Mesodermal cell (in vitro differentiated cells): Measurements from ENCODE around the gene CSKMT.
"Not testable (repeated sequence)": the region's sequence is repeated elsewhere in the genome, so short reads cannot be mapped to it uniquely, and the experiment has no call there.

Source experiments
- H3K27ac ChIP-seq: 2 replicates; pipeline ENCODE4 v1.7.0; 2013; ENCODE audit warnings: mild to moderate bottlenecking, low read depth, low read length, moderate library complexity; ENCODE audit not compliant: severe bottlenecking
- H3K36me3 ChIP-seq: 2 replicates; pipeline ENCODE4 v1.7.1; 2013; ENCODE audit warnings: mild to moderate bottlenecking, low read length, moderate library complexity; ENCODE audit not compliant: control insufficient read depth, insufficient read depth
- H3K4me1 ChIP-seq: one replicate; pipeline ENCODE4 v1.7.1; 2013; ENCODE audit warnings: mild to moderate bottlenecking, low read length; ENCODE audit not compliant: insufficient read depth, control insufficient read depth, poor library complexity, severe bottlenecking
- H3K4me3 ChIP-seq: 2 replicates; pipeline ENCODE4 v1.7.0; 2013; ENCODE audit warnings: low read length, control low read depth, mild to moderate bottlenecking; ENCODE audit not compliant: insufficient read depth, poor library complexity, severe bottlenecking; ENCODE audit errors: extremely low read depth
- H3K9me3 ChIP-seq: 2 replicates; pipeline ENCODE4 v1.7.1; 2013; ENCODE audit warnings: mild to moderate bottlenecking, low read length, moderate library complexity; ENCODE audit not compliant: control insufficient read depth
- WGBS, 2 experiments: methylation state at CpG; one replicate each; pipeline ENCODE4 v1.1.5; 2013; ENCODE audit warnings: missing lambda C conversion rate in 2 of 2; ENCODE audit not compliant: insufficient coverage in 2 of 2; 5-methylcytosine and 5-hydroxymethylcytosine counted together

The CSKMT gene

DNA sequence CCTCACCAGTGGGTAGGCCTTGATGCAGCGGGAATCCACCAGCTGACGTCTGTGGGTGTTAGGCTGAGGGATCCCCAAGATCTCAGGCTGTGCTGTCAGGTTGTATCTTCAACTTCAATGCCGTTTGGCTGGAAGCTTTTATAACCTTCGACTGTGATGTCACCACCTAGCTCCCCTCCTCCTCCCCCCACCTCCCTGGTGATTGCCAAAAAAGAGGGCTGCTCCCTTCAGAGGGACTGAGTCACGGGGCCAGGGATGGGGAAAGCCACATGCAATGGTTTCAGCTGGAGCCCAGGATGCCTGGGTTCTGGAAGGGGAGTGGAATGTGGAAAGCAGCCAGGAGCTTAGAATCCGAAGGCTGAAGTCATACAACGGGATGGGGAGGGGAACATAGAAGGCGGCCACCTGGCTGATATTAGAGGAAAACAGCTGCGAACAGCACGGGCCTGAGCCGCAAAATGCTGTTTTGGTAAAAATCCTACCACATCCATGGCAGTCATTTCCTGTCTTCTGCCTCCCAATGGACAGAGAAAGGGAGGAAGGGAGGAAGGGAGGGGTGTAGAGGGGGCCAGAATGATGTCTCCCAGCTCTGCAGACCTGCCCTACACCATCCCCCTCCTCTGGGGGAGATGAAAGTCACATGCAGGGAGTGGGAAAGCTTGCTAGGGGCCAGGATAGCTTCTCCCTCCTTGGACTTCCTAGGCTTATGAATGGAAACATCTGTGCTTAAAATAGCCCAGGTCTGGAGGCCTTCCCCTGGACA is 24.5 kb downstream of the CSKMT start, which contains the start of gene LRRN4CL:
TSS of gene LRRN4CL (minus strand) at position 110 of the 763 bp plus-strand sequence. CDS start 1,022 bp downstream, outside the sequence.
- no peaks in the 10 kb centered on the region for H3K9me3 ChIP-seq
- peaks cover 12% of the 10 kb centered on the region for H3K4me1 ChIP-seq
- no peak within 1 kb of the TSS for H3K4me3 ChIP-seq
- H3K27ac ChIP-seq: peak within 1 kb of the TSS; percentile 59
- peaks cover 45% of the 10 kb centered on the region for H3K36me3 ChIP-seq
- 79 to 95% methylated on average over 6 to 8 of the region's 11 CpGs for WGBS, 2 experiments

DNA sequence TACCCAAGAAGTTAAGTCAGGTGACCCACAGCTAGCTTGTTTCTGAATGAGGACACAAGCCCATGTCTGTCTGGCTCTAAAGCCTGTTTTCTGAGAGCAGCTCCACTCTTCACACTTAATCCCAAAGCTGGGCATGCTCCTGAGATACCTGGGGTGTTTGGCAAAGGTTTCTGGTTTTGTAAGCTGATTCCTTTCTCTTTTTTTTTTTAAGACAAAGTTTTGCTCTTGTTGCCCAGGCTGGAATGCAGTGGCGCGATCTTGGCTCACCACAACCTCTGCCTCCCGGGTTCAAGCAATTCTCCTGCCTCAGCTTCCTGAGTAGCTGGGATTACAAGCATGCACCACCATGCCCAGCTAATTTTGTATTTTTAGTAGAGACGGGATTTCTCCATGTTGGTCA is 28.5 kb downstream of the CSKMT start:
- not testable (repeated sequence) for H3K9me3 ChIP-seq, H3K4me3 ChIP-seq, H3K27ac ChIP-seq
- 89 to 100% methylated on average over 1 of the region's 4 CpGs for WGBS, 2 experiments
- Histone ChIP-seq H3K4me1 (peaks cover 12% of the 10 kb centered on the region), H3K36me3 (peaks cover 49% of the 10 kb centered on the region)

DNA sequence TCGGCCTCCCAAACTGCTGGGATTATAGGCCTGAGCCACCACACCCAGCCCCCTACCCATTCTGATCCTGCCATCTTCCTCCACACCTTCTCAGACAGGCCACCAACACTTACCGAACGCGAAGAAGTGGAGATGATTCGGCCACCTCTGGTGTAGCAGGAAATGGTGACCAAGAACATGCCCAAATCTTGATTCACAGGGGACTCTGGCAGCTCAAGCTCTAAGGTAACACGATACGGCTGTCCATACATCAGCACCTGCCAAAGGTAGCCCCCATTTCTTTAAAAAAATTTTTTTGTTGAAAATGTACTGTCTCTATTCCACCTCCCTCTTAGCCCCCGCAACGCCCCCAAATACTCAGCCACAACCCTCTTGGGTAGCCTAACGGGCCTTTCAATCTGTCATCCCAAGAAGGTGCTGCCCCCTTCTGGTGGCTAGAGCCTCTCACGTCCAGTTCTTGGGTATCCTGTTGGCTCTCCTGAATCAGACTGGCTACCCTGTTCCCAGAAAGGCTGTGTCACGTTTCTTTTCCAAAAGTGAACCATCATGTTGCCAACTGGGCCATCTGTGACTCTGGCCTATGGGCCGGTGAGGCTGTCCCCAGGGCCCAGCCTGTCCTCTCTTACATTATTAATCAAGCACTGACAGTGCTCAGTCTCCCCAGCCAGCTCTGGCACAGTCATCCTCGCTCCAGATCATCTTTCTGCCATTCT is 29.5 kb downstream of the CSKMT start:
- Histone ChIP-seq H3K4me1 (peaks cover 7% of the 10 kb centered on the region), H3K4me3 (no peak overlapping the region), H3K36me3 (peaks cover 54% of the 10 kb centered on the region), H3K27ac (no peak overlapping the region), H3K9me3 (no peaks in the 10 kb centered on the region)
- 72 to 80% methylated on average over 12 to 13 of the region's 14 CpGs for WGBS, 2 experiments

DNA sequence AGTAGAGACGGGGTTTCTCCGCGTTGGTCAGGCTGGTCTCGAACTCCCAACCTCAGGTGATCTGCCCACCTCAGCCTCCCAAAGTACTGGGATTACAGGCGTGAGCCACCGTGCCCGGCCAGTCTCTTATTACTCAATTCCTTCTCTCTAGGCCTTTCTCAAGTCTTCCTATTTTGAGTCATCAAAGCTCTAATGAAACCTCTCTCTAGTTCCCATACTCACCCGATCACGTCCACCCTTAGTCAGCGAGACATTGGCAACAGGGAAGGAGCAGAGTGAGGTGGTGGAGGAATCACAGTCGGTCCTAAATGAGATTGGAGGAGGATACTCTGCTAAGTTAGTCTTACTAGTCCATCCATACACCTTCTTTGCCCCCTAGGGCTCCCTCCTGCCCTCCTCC is 37.1 kb downstream of the CSKMT start:
- 95 to 98% methylated on average over 4 of the region's 11 CpGs for whole genome bisulfite sequencing, 2 experiments
- H3K27ac ChIP-seq: no peak overlapping the region
- no peaks in the 10 kb centered on the region for H3K4me1 ChIP-seq
- H3K9me3 ChIP-seq: no peaks in the 10 kb centered on the region
- no peak overlapping the region for H3K4me3 ChIP-seq
- H3K36me3 ChIP-seq: peaks cover 59% of the 10 kb centered on the region

DNA sequence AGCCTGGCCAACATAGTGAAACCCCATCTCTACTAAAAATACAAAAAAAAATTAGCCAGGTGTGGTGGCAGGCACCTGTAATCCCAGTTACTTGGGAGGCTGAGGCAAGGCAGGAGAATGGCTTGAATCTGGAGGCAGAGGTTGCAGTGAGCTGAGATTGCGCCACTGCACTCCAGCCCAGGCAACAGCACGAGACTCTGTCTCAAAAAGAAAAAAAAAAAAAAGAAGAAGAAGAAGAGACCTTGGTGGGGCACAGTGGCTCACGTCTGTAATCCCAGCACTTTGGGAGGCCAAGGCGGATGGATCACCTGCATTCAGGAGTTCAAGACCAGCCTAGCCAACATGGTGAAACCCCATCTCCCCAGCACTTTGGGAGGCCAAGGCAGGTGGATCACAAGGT is 38.8 kb downstream of the CSKMT start:
- WGBS, 2 experiments: 90 to 100% methylated on average over 2 of the region's 4 CpGs

DNA sequence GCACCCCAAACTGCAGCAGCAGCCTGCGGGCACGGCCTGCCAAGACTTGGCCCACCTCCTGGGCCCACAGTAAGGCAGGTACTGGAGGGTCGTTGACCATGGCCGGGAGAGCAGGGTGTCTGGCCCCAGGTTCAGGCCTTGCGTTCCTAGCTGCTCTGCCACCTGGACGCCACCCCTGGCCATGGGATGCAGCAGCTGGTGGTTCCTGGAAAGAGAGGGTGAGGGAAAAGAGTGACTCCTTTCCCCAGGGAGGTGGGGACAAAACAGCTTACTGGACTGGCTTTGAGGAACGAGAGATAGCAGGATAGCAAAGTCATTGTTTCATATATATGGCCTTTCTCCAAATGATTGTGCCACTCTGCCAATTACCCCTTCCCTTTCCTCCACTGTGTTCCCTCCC is 40.3 kb downstream of the CSKMT start:
- Histone ChIP-seq H3K9me3 (no peaks in the 10 kb centered on the region), H3K4me3 (peak overlapping the region; percentile 51), H3K36me3 (peaks cover 60% of the 10 kb centered on the region), H3K4me1 (peaks cover 3% of the 10 kb centered on the region), H3K27ac (peak overlapping the region; percentile 80)
- WGBS, 2 experiments: 75 to 88% methylated on average over 5 to 6 of the region's 7 CpGs

More for the DNA sequence above, 38.8 kb downstream of the CSKMT start:
- H3K27ac ChIP-seq, H3K9me3 ChIP-seq, H3K4me1 ChIP-seq, H3K4me3 ChIP-seq: not testable (repeated sequence)
- H3K36me3 ChIP-seq: peaks cover 66% of the 10 kb centered on the region

DNA sequence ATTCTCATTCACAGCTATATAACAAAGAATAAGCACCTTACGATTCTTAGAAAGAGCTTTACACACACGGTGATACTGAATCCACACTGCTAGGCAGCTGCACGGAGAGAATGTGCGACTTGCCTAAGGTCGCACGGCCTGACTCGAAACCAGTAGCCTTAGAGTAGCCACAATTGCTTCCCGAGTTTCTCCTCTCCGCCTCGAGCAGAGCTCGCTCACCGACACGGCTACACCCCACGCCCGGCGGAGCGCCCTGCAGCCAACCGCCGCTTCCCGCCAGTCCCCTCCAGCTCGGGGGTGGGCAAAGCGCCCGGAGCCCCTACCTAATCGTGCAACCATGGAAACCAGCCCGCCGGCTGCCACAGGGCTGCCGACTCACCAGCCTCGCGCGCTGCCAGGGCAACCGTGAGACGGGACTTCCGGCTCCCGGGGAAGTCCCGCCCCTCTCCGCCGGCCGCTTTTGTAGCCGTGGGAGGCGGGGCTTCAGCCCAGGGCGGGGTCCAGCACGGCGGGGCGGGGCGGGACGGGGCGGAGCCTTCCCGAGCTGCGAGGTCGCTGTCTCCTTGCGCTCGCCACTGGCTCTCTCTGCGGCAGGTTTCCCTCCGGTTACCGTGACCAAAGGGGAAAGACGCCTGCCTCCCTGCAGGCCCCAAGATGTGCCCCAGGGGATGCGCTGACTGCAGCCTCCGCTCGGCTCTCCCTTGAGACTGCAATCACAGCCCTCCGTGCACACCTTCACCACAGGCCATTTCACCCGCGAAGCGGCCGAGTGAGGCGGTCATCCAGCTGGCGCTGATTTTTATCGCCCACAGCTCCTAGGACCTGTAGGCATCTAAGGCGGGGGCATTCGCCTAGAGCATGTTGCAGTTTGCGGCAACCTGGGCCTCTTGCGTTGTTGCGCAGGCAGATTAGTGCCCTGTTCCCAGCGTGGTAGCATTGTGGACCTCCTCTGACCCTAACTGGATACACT is 41.1 kb downstream of the CSKMT start:
- 0 to 1% methylated on average over 52 to 71 of the region's 73 CpGs for WGBS, 2 experiments
- Histone ChIP-seq H3K4me1 (peaks cover 3% of the 10 kb centered on the region), H3K36me3 (peaks cover 60% of the 10 kb centered on the region), H3K4me3 (peak overlapping the region; percentile 51), H3K27ac (peak overlapping the region; percentile 92), H3K9me3 (no peaks in the 10 kb centered on the region)

DNA sequence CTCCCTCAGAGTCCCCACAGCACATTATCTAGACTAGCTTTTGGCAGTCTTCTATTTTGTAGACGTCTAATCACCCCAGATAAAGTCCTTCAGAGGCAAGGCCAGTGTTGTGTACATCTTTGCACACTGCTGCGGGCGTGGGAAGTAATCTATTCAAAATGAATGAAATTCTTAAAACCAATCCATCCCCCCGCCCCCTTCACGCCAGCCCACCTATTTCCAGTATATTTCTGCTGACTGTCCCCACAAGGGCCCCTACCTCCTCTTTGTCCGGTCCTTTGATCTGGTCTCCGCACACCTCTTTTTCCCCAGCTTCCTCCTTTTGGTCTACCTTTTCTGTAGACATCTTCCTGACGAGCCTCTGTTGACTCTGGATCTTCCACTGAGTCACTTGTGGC is 41.7 kb downstream of the CSKMT start:
- Histone ChIP-seq H3K9me3 (no peaks in the 10 kb centered on the region), H3K4me1 (peaks cover 3% of the 10 kb centered on the region), H3K4me3 (peak overlapping the region; percentile 51), H3K27ac (peak overlapping the region; percentile 92), H3K36me3 (peaks cover 60% of the 10 kb centered on the region)
- WGBS, 2 experiments: 12 to 15% methylated on average over 5 to 6 of the region's 8 CpGs

DNA sequence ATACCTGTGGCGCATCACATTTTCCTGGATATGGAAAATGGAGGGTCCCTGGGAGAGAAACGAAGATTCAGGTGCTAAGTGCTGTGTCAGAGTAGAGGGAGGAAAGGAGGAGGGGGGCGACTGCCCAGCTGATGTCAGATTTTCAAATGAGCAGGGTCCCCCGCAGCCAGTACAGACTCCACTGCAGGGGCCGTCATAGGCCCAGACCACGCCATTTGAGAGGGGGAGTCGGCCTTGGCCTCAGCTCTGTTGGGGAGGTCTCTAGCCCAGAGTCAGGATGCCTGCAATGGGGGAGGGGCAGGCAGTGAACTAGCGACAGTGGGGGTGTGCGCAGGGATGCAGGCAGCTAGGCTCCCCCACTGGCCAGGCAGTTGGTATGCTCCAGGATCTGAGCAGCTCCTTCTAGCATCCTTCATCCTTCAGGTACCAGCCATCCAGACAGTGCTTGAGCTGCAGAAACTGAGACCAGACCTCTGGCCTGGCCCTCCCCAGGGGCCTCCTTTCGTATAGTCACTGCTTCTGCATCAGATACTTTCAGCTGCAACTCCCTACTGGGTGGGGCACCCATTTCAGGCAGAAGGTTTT is 42.3 kb downstream of the CSKMT start, which contains the start of the genes BSCL2 and GNG3:
TSS of gene BSCL2 (minus strand) at position 148 of the 585 bp plus-strand sequence. CDS start 229 bp downstream, outside the sequence.
TSS of gene GNG3 (plus strand) at position 400 of the 585 bp plus-strand sequence. CDS start 620 bp downstream, outside the sequence.
- Histone ChIP-seq H3K4me3 (peak within 1 kb of the TSS; percentile 51), H3K4me1 (peaks cover 3% of the 10 kb centered on the region), H3K27ac (peak within 1 kb of the TSS; percentile 92), H3K36me3 (peaks cover 60% of the 10 kb centered on the region), H3K9me3 (no peaks in the 10 kb centered on the region)
- WGBS, 2 experiments: 10 to 11% methylated on average over 7 to 9 of the region's 10 CpGs

DNA sequence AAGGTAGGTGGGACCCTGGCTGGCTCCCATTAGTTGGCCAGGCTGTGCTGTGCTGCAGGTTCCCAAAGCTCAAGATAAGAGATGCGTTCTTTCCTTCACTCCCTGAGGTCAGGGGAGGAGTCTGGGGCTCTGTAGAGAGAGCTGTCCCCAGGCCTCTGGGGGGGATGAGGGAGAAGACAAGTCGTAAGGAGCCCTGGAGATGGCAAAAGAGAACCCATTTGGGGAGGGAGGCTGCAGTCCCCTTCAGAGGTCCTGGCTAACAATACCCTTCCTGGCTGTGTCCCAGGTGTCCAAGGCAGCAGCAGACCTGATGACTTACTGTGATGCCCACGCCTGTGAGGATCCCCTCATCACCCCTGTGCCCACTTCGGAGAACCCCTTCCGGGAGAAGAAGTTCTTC is 43.3 kb downstream of the CSKMT start:
- Histone ChIP-seq H3K4me3 (no peak overlapping the region), H3K27ac (peak overlapping the region; percentile 98)

More for the DNA sequence above, 43.3 kb downstream of the CSKMT start:
- Histone ChIP-seq H3K4me1 (peaks cover 3% of the 10 kb centered on the region), H3K9me3 (no peaks in the 10 kb centered on the region), H3K36me3 (peaks cover 60% of the 10 kb centered on the region)
- 91 to 93% methylated on average over 4 to 5 of the region's 5 CpGs for WGBS, 2 experiments
